Measurements from ENCODE around the gene GLT8D2. TPM values are rescaled to one million over a fixed set of nuclear protein-coding genes. Genes with fewer than 3 reads are reported as not detected.

GLT8D2 gene
- total RNA-seq, 1 experiment from 2014 or later, result 3.8 TPM

- H3K4me1 Mint-ChIP-seq, result peaks cover 17 to 18% of the 10 kb centered on the region in 2 experiments
- Histone ChIP-seq H3K4me1 (ENCODE audit: insufficient read depth, low read length) (no peaks in the 10 kb centered on the region), H3K79me1 (ENCODE audit: insufficient read depth, low read depth, low read length, poor library complexity, severe bottlenecking) (no peaks in the 10 kb centered on the region), H3K27me3 (ENCODE audit: insufficient read depth, low read length) (no peaks in the 10 kb centered on the region), H3K79me2 (ENCODE audit: insufficient read depth, low read length) (no peaks in the 10 kb centered on the region), H3K27ac (ENCODE audit: insufficient read length, low read depth, low read length) (no peak overlapping the region), H2BK12ac (ENCODE audit: insufficient read length, low read depth, low read length) (no peak overlapping the region), H2BK5ac (ENCODE audit: insufficient read length, low read length) (no peak overlapping the region), H3T11ph (ENCODE audit: low read length) (no peak overlapping the region), H3K23ac (ENCODE audit: insufficient read length, low read depth, low read length) (no peak overlapping the region), H4K8ac (replicated peaks; ENCODE audit: insufficient read length, low read depth, low read length) (no peak overlapping the region), H3K18ac (ENCODE audit: insufficient read length, low read depth, low read length) (no peak overlapping the region), H2AK5ac (ENCODE audit: insufficient read length, low read length) (no peak overlapping the region), H3K4ac (ENCODE audit: low read depth, low read length) (no peak overlapping the region), H2BK120ac (ENCODE audit: low read depth, low read length, poor library complexity, severe bottlenecking) (no peak overlapping the region), H2BK15ac (ENCODE audit: low read depth, low read length) (no peak overlapping the region), H3K23me2 (ENCODE audit: insufficient read length, low read depth, low read length, poor library complexity, severe bottlenecking) (peaks cover 15% of the 10 kb centered on the region), H3K56ac (ENCODE audit: insufficient read length, low read depth, low read length) (no peak overlapping the region), H3K9ac (ENCODE audit: extremely low read depth, insufficient read length, low read length) (no peak overlapping the region), H3K14ac (ENCODE audit: insufficient read depth, low read length) (no peak overlapping the region), H4K5ac (ENCODE audit: insufficient read length, low read depth, low read length) (no peak overlapping the region), H4K91ac (ENCODE audit: insufficient read length, low read depth, low read length) (no peak overlapping the region), H4K20me1 (ENCODE audit: control insufficient read depth, insufficient read depth, insufficient read length) (no peaks in the 10 kb centered on the region), H3K4me2 (ENCODE audit: insufficient read depth, insufficient read length, low read length) (no peak overlapping the region), H3K9me3 (ENCODE audit: control insufficient read depth, low read depth, low read length) (no peaks in the 10 kb centered on the region), H2AFZ (ENCODE audit: low read length) (no peak overlapping the region), H2BK20ac (ENCODE audit: low read depth, low read length, poor library complexity, severe bottlenecking) (no peak overlapping the region)
- peaks cover 29% of the 10 kb centered on the region for H3K27me3 Mint-ChIP-seq (ENCODE audit: low read depth)
- no peak for DNase-seq
- WGBS (ENCODE audit: extremely low coverage, insufficient read length, low lambda C conversion rate), result no CpG with 5 or more reads among the region's 2 CpGs
- no peaks in the 10 kb centered on the region for H3K36me3 Mint-ChIP-seq (ENCODE audit: insufficient read depth in 1 of 3, low read depth in 3 of 3)
- no peak overlapping the region for H3K27ac Mint-ChIP-seq
- H3K4me3 Mint-ChIP-seq, result no peak overlapping the region
- no peak for TF ChIP-seq CTCF (conservative IDR thresholded peaks at IDR 0.05)
- H3K9me3 Mint-ChIP-seq, result no peaks in the 10 kb centered on the region
Measured at GRCh38 chr12:104060791-104061190, 10.8 kb upstream of the GLT8D2 start.

Data from H9 (cell line).